AG10803 (cell line): ENCODE measurements around the gene ANO7.

Experiments
- DNase-seq: peaks from one replicate; pipeline ENCODE4 v3.0.0; 2010; ENCODE audit warnings: low read depth
- H3K4me3 ChIP-seq: 2 replicates; pipeline ENCODE4 v1.5.1; 2011; ENCODE audit warnings: mild to moderate bottlenecking, low read length, control low read depth
- CTCF ChIP-seq: conservative IDR thresholded peaks from 2 replicates; pipeline ENCODE4 v1.5.1; 2011; ENCODE audit warnings: mild to moderate bottlenecking, low read length, control low read depth, inconsistent platforms

ANO7 gene

DNA sequence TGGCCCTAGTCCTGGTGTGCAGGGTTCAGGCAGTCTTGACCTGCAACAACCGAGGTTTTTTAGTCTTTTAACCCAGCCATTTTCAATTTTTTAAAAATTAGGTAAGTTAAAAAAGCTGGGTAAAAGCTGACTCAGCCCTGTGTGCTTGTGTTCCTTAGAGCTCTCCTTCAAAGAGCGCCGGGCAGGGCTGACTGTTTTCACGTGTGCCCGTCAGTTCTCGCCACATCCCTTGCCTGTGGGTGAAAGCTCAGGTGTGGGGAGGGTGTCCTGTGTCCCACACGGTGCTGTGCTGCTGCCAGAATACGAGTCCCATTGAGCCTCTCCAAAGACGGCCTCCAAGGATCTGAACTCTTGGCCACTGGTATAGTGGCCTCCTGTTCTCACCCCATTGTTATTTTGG is 5.3 kb upstream of the ANO7 start:
- no peak overlapping the region for H3K4me3 ChIP-seq
- DNase-seq, result no peak
- no peak for TF ChIP-seq CTCF

DNA sequence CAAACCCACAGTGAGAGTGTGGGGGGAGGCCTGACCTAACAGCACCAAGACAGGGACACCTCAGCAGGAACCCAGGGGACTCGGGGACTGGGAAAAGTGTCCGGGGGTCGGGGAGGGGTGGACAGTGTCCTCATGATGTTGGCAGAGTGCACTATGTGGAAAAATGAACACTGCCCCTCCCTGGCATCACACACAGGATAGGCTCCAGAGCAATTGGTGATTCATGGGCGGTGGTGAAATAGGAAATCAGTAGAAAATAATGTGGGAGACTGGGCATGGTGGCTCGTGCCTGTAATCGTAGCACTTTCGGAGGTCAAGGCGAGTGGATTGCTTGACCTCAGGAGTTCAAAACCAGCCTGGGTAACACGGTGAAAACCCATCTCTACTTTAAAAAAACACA is 3.6 kb upstream of the ANO7 start:
- H3K4me3 ChIP-seq, result no peak overlapping the region
- TF ChIP-seq CTCF, result no peak
- no peak for DNase-seq

DNA sequence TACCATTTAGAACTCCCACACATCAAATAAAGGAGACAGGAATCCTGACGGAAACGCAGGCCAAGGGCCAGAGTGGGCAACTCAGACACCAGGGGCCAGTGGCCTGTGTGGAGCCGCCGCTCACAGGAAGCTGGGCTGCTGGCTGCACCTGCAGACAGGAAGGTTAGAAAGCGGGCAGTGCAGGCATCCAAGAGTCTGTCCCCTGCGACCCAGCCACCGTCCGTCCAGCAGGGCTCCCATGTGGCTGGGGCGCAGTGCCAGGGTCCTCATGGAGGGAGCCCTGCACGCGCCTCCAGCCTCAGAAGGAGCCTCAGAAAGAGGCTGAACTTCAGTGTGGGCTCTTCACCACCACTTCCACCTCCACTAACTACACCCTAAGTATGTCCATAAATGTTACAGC is 2.5 kb upstream of the ANO7 start:
- no peak for DNase-seq
- no peak overlapping the region for H3K4me3 ChIP-seq
- no peak for TF ChIP-seq CTCF

GRCh38 chr2:241187101-241187917 is 1.2 kb upstream of the ANO7 start:
- no peak for TF ChIP-seq CTCF
- no peak overlapping the region for H3K4me3 ChIP-seq
- DNase-seq, result no peak

DNA sequence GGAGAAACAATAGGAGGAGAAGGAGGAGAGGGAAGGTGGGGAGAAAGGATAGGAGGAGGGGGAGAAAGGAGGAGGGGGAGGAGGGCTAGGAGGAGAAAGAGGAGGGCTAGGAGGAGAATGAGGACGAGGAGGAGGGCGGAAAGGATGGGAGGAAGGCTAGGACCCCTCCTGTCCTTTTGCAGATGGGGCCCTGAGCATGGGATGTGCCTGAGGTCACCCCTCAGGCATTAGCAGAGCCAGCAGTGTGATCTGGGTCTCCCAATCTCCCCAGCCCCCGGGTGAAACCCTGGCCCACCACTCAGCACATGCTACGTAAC is 601 bp upstream of the ANO7 start:
- DNase-seq, result no peak
- TF ChIP-seq CTCF, result no peak
- H3K4me3 ChIP-seq, result no peak overlapping the region

DNA sequence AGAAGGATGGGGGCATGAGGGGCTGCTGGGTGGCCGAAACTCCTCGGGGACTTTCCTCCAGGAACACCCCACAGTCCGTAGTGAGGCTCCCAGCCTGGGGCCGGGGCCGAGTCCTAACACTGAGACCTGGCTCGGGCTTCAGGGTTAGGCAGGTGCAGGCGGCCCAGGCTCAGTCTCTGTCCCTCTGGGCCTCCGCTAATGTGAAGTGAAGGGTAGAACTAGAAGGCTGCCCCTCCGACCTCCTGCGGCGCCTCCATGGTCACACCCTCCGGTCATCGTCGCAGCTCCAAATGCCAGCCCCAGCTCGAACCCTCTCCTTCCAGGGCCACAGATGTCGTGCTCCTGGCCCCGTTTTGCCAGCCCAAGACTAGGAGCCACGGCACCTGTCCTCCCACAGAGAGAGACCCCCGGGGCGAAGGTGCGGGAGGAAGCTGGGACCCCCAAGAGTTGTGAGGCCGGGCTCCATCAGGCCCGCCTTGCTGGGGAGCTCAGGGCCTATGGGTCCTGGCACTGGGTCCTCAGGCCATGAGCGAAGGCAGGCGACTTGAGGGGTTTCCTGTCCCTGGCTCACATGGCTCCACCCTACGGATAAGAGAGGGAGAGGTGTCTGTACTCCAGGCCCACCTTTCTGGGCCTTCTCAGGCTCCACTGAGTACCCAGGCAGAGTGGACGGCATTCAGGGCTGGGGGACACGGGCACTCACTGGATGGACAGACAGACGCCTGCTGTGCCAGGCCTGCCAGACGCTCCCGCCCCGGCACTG is 797 bp downstream of the ANO7 start:
- DNase-seq, result no peak
- no peak overlapping the region for H3K4me3 ChIP-seq
- TF ChIP-seq CTCF, result no peak

- TF ChIP-seq CTCF, result no peak
Measured at GRCh38 chr2:241189856-241190201, 1.4 kb downstream of the ANO7 start.

More at GRCh38 chr2:241189856-241190201, 1.4 kb downstream of the ANO7 start:
- DNase-seq, result no peak
- no peak overlapping the region for H3K4me3 ChIP-seq
